CD4-positive, alpha-beta T cell treated with Interleukin-6 at 100 ng/mL for 8 hours (primary cell): ENCODE results near the gene GPRC6A.
"Not testable (repeated sequence)": the region's sequence is repeated elsewhere in the genome, so short reads cannot be mapped to it uniquely, and the experiment has no call there.

Experiments
- DNase-seq: peaks from one replicate; pipeline ENCODE4 v3.0.0-alpha.2; 2020; ENCODE audit warnings: mixed read lengths, low spot score

Gene GPRC6A, protein sequence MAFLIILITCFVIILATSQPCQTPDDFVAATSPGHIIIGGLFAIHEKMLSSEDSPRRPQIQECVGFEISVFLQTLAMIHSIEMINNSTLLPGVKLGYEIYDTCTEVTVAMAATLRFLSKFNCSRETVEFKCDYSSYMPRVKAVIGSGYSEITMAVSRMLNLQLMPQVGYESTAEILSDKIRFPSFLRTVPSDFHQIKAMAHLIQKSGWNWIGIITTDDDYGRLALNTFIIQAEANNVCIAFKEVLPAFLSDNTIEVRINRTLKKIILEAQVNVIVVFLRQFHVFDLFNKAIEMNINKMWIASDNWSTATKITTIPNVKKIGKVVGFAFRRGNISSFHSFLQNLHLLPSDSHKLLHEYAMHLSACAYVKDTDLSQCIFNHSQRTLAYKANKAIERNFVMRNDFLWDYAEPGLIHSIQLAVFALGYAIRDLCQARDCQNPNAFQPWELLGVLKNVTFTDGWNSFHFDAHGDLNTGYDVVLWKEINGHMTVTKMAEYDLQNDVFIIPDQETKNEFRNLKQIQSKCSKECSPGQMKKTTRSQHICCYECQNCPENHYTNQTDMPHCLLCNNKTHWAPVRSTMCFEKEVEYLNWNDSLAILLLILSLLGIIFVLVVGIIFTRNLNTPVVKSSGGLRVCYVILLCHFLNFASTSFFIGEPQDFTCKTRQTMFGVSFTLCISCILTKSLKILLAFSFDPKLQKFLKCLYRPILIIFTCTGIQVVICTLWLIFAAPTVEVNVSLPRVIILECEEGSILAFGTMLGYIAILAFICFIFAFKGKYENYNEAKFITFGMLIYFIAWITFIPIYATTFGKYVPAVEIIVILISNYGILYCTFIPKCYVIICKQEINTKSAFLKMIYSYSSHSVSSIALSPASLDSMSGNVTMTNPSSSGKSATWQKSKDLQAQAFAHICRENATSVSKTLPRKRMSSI

GRCh38 chr6:116828983-116829382 is at the start of gene GPRC6A:
TSS of gene GPRC6A (minus strand) at chr6:116829083. CDS start at chr6:116829013, 70 bp downstream.
- DNase-seq, result no peak

DNA sequence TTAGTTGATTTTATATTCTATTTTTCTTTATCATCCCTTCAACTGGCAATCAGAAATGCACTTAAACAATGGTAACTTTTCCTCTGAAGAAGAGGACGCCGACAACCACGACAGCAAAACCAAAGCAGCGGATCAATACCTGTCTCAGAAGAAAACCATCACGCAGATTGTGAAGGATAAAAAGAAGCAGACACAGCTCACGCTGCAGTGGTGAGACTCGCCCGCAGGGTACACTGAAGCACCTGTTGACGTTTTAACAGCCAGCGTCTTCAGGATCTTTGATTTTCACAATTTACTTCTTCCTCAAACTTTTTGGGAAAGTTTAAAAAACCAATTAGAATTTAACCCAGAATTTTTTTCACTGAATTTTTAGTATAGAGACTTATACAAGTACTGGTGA is 48.9 kb upstream of the GPRC6A start:
- DNase-seq, result no peak

DNA sequence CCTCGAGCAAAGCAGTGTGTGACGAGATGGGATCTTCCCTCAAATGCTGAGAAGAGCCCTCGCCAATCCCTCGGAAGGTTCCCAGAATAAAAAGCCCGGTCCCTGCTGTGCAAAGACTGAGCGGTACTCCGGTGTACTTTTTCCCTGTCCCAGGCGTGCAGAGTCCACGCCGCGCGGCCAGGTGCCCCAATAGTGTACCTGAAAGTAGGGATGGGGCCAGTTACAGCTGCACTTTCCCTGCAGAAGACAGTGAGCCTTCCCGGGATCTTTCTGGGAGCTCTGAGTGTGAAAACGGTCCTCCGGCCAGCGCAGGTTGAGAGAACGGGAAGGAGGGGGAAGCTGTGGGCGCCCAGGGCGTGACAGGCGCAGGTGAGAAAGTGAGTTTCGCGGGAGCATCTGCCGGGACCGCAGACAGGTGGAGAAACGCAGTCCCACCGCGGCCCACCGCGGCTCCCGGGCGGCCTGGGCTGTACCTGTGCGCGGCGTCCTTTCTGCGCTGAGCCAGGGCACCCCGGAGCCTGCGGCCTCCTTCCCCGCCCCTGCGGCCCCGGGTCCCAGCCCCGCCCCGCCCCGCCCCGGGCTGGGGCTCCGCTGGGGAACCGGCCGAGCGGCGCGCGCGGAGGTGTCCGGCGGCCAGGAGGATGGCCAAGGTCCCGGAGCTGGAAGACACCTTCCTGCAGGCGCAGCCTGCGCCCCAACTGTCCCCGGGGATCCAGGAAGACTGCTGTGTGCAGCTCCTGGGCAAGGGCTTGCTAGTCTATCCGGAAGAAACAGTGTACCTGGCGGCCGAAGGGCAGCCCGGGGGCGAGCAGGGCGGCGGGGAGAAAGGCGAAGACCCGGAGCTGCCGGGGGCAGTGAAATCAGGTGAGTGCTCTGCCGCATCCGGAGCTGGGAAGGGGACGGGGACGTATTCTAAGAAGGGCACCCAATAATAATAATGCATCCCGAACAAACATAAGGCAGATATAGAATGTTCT is 48.0 kb upstream of the GPRC6A start, which contains the start of gene RFX6:
TSS of gene RFX6 (plus strand) at position 608 of the 977 bp plus-strand sequence. CDS start at position 642, 34 bp downstream.
- no peak for DNase-seq

DNA sequence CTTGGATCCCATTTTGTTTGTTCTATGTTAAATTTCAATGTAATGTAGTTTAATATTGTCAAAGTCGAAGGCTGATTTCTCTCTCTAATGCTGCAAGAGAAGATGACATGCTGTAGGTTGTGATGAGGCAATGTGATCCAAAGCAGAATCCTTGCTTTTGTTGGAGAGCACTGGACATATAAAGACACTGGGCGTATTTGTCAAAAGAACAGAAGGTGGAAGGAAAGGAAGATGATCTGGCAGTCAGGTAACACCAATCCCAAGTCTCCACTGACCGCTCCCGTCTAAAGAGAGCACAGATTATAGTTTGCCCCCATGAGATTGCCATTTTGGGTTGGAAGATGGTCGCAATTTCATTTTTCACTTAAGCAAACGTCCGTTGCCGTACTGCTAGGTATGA is 47.2 kb upstream of the GPRC6A start:
- no peak for DNase-seq

- no peak for DNase-seq
These were observed 43.9 kb upstream of the GPRC6A start for GRCh38 chr6:116872771-116873170.

DNA sequence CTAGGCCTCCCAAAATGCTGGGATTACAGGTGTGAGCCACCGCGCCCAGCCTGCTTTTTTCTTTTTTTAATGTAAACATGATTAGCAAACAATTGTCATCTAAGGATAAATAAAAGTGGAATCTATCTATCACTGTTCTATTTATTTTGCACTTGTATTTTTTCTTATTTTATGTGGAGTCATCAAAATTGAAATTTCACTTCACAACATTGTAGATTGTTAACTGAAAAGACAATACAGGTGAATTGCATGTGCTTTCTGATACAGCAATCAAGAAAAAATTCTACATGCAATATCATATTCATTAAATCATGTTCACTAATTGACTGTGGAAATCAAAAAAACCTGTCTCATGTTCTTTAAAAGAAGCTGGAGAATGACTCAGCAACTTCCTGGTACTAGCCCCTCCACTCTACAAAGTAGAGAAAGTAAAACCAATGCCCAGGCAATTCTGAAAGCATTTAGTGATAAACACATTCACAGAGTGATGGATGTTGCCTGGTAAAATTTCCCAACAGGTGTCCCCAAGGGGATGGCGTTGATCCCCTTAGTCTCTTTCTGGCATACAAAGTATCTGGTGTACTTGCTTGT is 37.5 kb upstream of the GPRC6A start:
- no peak for DNase-seq

DNA sequence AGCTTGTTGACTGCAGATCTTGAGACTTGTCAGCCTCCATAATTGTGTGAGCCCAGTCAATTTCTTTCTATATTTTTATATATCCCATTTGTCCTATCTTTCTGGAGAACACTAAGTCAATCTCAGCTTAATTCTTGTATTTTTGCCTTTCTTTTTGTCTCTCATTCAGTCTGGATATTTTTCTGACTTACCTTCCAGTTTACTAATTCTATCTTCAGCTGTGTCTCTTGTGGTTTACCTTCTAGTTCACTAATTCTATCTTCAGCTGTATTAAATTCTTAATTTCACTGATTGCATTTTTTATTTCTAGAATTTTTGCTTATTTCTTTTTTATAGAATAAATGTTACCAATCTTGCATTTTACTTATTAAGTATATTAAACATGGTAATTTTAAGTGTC is 30.4 kb upstream of the GPRC6A start:
- no peak for DNase-seq

- DNase-seq, result no peak
These were observed 29.2 kb upstream of the GPRC6A start for GRCh38 chr6:116858060-116858459.

DNA sequence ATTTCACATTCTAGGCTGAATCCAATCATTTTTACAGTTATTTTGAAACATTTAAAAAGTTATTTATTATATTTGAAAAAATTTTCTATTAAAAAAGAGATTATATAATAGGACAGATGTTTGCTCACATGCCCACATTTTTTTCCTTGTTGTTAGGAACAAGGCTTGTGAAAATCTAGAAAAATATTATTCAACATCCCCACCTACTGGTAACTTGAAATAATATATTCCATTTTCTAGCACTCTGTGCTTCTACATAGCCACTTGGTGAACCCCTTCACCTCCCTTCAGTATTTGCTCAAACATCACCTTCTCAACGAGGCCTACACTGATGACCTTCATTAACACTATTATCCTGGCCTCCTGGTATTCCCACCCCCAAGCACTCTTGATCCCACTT is 18.3 kb upstream of the GPRC6A start:
- DNase-seq, result no peak

DNA sequence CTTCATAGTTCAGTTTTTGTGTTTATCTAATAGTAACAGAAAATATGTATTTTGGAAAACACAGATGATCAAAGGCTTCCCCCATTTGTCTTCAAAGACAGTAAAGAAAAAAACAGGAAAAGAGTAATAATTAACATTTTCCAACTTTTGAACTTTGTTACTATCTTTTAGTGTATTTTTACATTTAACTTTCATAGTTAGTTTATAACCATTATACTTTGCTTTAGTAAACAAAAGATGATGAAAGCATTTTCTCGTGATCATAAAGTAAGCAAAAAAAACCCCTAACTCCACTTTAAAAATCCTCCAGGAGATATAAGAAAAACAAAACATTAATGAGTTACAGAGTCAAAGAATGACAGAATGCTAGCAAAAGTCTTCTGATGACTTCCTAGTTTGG is 13.6 kb upstream of the GPRC6A start:
- no peak for DNase-seq

- no peak for DNase-seq
These were observed 11.2 kb upstream of the GPRC6A start for GRCh38 chr6:116840091-116840490.

DNA sequence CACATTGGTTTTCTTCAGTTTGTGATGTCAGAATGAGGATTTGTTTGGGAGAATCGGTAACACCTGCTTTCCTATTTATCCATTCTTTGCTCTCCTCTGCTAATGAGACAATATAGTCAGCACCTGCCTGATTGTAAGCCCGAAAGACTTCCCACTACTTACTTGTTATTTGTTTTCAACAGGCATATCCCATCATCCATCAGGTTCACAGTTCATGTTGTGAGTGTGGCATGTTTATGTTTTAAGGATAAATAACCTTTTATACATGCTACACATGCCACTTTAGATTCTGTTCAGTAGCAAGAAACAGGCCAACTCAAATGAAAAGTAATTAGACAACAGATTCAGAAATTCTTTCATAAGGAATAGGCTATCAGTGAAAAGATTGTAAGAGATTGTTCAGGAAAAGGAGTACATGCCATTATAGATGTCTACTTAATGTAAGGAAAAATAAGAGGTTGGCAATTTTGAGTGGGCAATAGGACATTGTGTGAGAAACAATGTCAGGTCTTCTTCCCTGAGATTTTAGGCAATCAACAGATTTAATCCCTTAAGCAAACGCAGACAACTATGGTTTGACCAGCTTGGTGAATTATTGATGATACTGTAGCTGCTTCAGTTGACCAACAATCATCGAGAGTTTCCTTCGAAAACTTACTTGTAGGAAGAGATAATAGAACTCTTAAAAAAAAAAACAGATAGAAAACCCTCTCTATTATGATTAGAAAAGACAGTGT is 7.9 kb upstream of the GPRC6A start:
- no peak for DNase-seq

DNA sequence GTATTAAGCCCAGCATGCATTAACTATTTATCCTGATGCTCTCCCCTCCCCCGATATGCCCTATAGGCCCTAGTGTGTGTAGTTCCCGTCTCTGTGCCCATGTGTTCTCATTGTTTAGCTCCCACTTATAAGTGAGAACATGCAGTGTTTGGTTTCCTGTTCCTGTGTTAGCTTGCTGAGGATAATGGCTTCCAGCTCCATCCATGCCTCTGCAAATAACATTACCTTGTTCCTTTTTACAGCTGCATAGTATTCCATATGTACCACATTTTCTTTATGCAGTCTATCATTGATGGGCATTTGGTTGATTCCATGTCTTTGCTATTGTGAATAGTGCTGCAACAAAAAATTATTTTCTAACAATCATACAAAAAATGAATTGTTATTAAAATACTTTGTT is 5.6 kb upstream of the GPRC6A start:
- DNase-seq, result not testable (repeated sequence)

DNA sequence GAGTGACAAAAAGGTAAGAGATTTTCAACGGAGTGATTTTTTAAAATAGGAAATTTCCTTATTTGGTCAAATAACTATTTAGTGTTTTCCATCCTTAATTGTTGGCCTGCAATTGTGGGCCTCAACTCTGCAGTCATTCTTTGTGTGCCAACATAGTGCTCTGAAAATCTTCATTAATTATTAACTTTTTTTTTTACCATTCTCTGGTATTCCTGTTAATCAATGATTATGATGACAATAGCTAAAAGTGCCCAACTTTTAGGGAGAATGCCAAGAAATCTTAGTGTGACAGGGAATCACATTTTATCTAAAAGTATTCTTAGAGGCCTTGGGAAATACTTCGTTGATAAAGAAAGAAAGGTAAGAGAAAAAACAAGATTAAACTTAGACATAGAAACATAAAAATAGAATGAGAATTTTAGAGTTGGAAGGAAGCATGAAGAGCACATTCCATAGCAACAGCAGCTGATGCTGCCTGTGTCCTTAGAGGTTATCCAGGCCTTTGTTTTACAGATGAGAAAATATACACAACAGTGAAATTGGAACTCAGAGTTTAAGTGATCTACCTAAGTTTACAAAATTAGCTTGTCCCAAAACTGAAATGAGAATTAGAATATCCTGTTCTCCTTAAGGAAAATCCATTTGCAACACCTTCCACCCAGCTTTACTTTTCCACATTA is 1.2 kb downstream of the GPRC6A start:
- DNase-seq, result no peak

DNA sequence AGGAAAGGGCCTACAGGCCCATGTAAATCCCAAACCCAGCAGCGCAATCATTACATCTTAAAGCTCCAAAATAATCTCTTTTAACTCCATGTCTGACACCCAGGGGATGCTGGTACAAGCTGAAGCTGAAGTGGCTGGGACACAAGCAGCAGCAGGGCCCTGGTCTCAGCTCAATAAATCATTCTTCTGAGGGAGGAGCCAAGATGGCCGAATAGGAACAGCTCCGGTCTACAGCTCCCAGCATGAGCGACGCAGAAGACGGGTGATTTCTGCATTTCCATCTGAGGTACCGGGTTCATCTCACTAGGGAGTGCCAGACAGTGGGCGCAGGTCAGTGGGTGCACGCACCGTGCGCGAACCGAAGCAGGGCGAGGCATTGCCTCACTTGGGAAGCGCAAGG is 12.5 kb downstream of the GPRC6A start:
- not testable (repeated sequence) for DNase-seq

- no peak for DNase-seq
These were observed 16.7 kb downstream of the GPRC6A start for GRCh38 chr6:116812051-116812650.

DNA sequence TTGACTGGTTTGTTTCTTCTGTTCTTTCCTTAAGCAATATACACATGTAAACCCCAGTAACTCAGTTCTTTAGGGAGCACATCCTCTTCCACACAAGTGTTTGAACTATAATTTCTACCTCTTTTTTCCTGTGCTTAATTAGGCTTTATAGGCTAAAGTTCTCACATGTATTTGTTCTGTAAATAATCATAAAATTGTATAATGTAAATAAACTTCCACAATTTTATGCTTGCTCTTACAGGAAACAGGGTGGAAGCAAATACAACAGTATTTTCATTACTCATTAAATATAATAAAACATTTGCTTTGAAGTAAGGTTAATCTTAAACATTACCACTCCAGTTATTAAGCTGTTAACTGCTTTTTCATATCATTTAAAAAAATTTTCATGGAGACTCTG is 26.9 kb downstream of the GPRC6A start:
- no peak for DNase-seq

- DNase-seq, result no peak
These were observed 28.9 kb downstream of the GPRC6A start for GRCh38 chr6:116799945-116800344.

GRCh38 chr6:116797585-116797984 is 31.3 kb downstream of the GPRC6A start:
- no peak for DNase-seq

GRCh38 chr6:116793224-116793623 is 35.7 kb downstream of the GPRC6A start:
- DNase-seq, result no peak
